Neural cell (in vitro differentiated cells): ENCODE results near the gene ANKRD28.

ENCODE experiments used
- EP300 ChIP-seq: fragments of 450-650 bp; conservative IDR thresholded peaks from 2 replicates; pipeline ENCODE4 v1.6.1; 2014; ENCODE audit warnings: antibody characterized with exemption, mild to moderate bottlenecking, moderate library complexity; ENCODE audit not compliant: poor library complexity, severe bottlenecking
- EZH2 ChIP-seq: fragments of 200-600, 300-800 bp; shearing (Covaris generic), sonication (generic); IDR thresholded peaks from 2 replicates; pipeline ENCODE4 v1.6.1; 2014; ENCODE audit warnings: antibody characterized with exemption, low read length, borderline replicate concordance, mild to moderate bottlenecking; ENCODE audit not compliant: insufficient read depth, poor library complexity, severe bottlenecking
- MXI1 ChIP-seq: fragments of 450-650 bp; conservative IDR thresholded peaks from 2 replicates; pipeline ENCODE4 v1.6.1; 2014; ENCODE audit warnings: antibody characterized with exemption, mild to moderate bottlenecking; ENCODE audit not compliant: poor library complexity, severe bottlenecking
- POLR2AphosphoS5 ChIP-seq: IDR thresholded peaks from 2 replicates; pipeline ENCODE4 v1.6.1; 2012
- RAD21 ChIP-seq: fragments of 450-650 bp; conservative IDR thresholded peaks from 2 replicates; pipeline ENCODE4 v1.6.1; 2014; ENCODE audit warnings: antibody characterized with exemption, mild to moderate bottlenecking, moderate library complexity
- SMC3 ChIP-seq: fragments of 450-650 bp; conservative IDR thresholded peaks from 2 replicates; pipeline ENCODE4 v1.6.1; 2014; ENCODE audit warnings: antibody characterized with exemption, mild to moderate bottlenecking, moderate library complexity; ENCODE audit not compliant: poor library complexity
- TAF1 ChIP-seq: IDR thresholded peaks from 2 replicates; pipeline ENCODE4 v1.6.1; 2012; ENCODE audit warnings: low read depth
- TF ChIP-seq, protein P1 (sequence below): fragments of 450-650 bp; IDR thresholded peaks from 2 replicates; pipeline ENCODE4 v1.5.1; 2014; ENCODE audit warnings: antibody characterized with exemption, mild to moderate bottlenecking, moderate library complexity; ENCODE audit not compliant: poor library complexity, severe bottlenecking
- TF ChIP-seq, protein P2 (sequence below): IDR thresholded peaks from 2 replicates; pipeline ENCODE4 v1.6.1; 2012; ENCODE audit warnings: borderline replicate concordance

DNA sequence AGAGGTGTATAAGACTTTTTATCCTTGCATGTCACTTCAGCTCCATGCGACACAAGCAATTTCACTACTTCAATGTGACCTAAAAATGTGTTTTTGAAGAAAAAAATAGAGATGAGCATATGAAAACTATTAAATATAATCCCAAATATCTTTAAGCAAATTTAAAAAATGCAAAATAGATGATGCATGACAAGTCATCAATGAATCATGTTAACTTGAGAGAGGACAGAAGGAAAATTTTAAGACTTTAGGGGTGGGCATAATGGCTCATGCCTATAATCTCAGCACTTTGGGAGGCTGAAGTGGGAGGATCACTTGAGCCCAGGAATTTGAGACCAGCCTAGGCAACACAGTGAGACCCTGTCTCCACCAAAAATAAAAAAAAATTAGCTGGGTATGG, 73.3 kb downstream of the ANKRD28 start:
- TF ChIP-seq, protein P1, sequence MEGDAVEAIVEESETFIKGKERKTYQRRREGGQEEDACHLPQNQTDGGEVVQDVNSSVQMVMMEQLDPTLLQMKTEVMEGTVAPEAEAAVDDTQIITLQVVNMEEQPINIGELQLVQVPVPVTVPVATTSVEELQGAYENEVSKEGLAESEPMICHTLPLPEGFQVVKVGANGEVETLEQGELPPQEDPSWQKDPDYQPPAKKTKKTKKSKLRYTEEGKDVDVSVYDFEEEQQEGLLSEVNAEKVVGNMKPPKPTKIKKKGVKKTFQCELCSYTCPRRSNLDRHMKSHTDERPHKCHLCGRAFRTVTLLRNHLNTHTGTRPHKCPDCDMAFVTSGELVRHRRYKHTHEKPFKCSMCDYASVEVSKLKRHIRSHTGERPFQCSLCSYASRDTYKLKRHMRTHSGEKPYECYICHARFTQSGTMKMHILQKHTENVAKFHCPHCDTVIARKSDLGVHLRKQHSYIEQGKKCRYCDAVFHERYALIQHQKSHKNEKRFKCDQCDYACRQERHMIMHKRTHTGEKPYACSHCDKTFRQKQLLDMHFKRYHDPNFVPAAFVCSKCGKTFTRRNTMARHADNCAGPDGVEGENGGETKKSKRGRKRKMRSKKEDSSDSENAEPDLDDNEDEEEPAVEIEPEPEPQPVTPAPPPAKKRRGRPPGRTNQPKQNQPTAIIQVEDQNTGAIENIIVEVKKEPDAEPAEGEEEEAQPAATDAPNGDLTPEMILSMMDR: no peak
- TF ChIP-seq, protein P2, sequence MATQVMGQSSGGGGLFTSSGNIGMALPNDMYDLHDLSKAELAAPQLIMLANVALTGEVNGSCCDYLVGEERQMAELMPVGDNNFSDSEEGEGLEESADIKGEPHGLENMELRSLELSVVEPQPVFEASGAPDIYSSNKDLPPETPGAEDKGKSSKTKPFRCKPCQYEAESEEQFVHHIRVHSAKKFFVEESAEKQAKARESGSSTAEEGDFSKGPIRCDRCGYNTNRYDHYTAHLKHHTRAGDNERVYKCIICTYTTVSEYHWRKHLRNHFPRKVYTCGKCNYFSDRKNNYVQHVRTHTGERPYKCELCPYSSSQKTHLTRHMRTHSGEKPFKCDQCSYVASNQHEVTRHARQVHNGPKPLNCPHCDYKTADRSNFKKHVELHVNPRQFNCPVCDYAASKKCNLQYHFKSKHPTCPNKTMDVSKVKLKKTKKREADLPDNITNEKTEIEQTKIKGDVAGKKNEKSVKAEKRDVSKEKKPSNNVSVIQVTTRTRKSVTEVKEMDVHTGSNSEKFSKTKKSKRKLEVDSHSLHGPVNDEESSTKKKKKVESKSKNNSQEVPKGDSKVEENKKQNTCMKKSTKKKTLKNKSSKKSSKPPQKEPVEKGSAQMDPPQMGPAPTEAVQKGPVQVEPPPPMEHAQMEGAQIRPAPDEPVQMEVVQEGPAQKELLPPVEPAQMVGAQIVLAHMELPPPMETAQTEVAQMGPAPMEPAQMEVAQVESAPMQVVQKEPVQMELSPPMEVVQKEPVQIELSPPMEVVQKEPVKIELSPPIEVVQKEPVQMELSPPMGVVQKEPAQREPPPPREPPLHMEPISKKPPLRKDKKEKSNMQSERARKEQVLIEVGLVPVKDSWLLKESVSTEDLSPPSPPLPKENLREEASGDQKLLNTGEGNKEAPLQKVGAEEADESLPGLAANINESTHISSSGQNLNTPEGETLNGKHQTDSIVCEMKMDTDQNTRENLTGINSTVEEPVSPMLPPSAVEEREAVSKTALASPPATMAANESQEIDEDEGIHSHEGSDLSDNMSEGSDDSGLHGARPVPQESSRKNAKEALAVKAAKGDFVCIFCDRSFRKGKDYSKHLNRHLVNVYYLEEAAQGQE: no peak
- no peak for TF ChIP-seq EP300
- TF ChIP-seq POLR2AphosphoS5: no peak
- TF ChIP-seq EZH2: no peak
- no peak for TF ChIP-seq TAF1
- TF ChIP-seq RAD21: no peak
- TF ChIP-seq MXI1: no peak
- no peak for TF ChIP-seq SMC3
